ENCODE data around the gene FMC1. TPM values are rescaled to one million over a fixed set of nuclear protein-coding genes. Genes with fewer than 3 reads are reported as not detected.

Gene FMC1
- total RNA-seq, 4 donors from 2014 or later = 0.91 to 12.6 (median 4.4) TPM

GRCh38 chr7:139389774-139390173 is 48.6 kb downstream of the FMC1 start:
- Histone ChIP-seq H3K36me3 (peaks cover 0 to 98% (median 20%) of the 10 kb centered on the region in 3 donors), H3K4me1 (peaks cover 0 to 11% (median 0%) of the 10 kb centered on the region in 3 donors), H3K4me3 (no peak overlapping the region), H3K27me3 (no peaks in the 10 kb centered on the region), H3K9me3 (no peaks in the 10 kb centered on the region), H3K27ac (no peak overlapping the region)
- 96% methylated on average over 2 of the region's 2 CpGs for WGBS, 2 donors
- TF ChIP-seq POLR2A (IDR thresholded peaks at IDR 0.05) (no peak), CTCF (IDR thresholded peaks at IDR 0.05) (no peak)
- intact Hi-C loops (cut with DNase I) = no loop called here
- no peak for DNase-seq

- H3K9me3 ChIP-seq = no peaks in the 10 kb centered on the region
- H3K4me1 ChIP-seq = peaks cover 0 to 19% (median 10%) of the 10 kb centered on the region in 3 donors
- no peak overlapping the region for H3K27ac ChIP-seq
- no peak overlapping the region for H3K4me3 ChIP-seq
- peaks cover 0 to 91% (median 16%) of the 10 kb centered on the region in 3 donors for H3K36me3 ChIP-seq
- no peak for DNase-seq
- TF ChIP-seq POLR2A (IDR thresholded peaks at IDR 0.05) (no peak), CTCF (IDR thresholded peaks at IDR 0.05) (no peak)
- intact Hi-C loops (cut with DNase I) = no loop called here
- WGBS, 2 donors = 91 to 100% methylated on average over 1 of the region's 1 CpG
- no peaks in the 10 kb centered on the region for H3K27me3 ChIP-seq
These were observed 52.6 kb downstream of the FMC1 start for GRCh38 chr7:139393621-139394211.

GRCh38 chr7:139394540-139394939 is 53.4 kb downstream of the FMC1 start:
- Histone ChIP-seq H3K36me3 (peaks cover 0 to 92% (median 16%) of the 10 kb centered on the region in 3 donors), H3K4me3 (no peak overlapping the region), H3K9me3 (no peaks in the 10 kb centered on the region), H3K27me3 (no peaks in the 10 kb centered on the region), H3K4me1 (peaks cover 0 to 19% (median 10%) of the 10 kb centered on the region in 3 donors), H3K27ac (no peak overlapping the region)
- intact Hi-C loops (cut with DNase I) = no loop called here
- no peak for DNase-seq
- 85 to 86% methylated on average over 3 of the region's 3 CpGs for WGBS, 2 donors
- no peak for TF ChIP-seq CTCF (IDR thresholded peaks at IDR 0.05)
- TF ChIP-seq POLR2A (IDR thresholded peaks at IDR 0.05) = no peak

Small RNAs within 50 kb of the gene (small RNA-seq; reads per million reads assigned to genes)
- 0 reads per million in 4 donors for gene RNU6-206P

Other genes with a start within 250 kb of the FMC1 start
- gene ZC3HAV1, start 231.6 kb upstream of the FMC1 start, total RNA-seq = 10 to 100 TPM; 27.7 to 34.7 (median 29.2) TPM
- gene UBN2, start 110.1 kb upstream of the FMC1 start, total RNA-seq = 10 to 100 TPM in 1 of 4 donors, 1 to 10 TPM in 3; 5.3 to 12.8 (median 9.0) TPM
- gene LUC7L2, start 18.6 kb downstream of the FMC1 start, total RNA-seq = 10 to 100 TPM; 29.4 to 77.6 (median 50.0) TPM
- 10 to 100 TPM in 2 of 4 donors, 1 to 10 TPM in 2; 6.2 to 21.8 (median 9.7) TPM for gene KLRG2, start 142.3 kb downstream of the FMC1 start, total RNA-seq
- gene CLEC2L, start 182.3 kb downstream of the FMC1 start, total RNA-seq = not detected